RWPE1 (cell line): Measurements from ENCODE around the gene ZBTB5.
"Not testable (repeated sequence)": the region's sequence is repeated elsewhere in the genome, so short reads cannot be mapped to it uniquely, and the experiment has no call there.

Experiments used
- CTCF ChIA-PET: fragments of 350-600 bp; sonication (Branson Sonifier 250); formaldehyde crosslinking; extraction: SDS; loops from one replicate; lab custom pipeline; 2021; lab: Yijun Ruan, JAX
- POLR2A ChIA-PET: fragments of 400-600 bp; formaldehyde crosslinking; extraction: SDS; loops from one replicate; lab custom pipeline; 2020; ENCODE audit warnings: antibody characterized with exemption; ENCODE audit not compliant: low non-redundant PET; lab: Yijun Ruan, JAX
- DNase-seq: peaks from one replicate; pipeline ENCODE4 v3.0.0; 2012; ENCODE audit warnings: low spot score
- H3K27ac ChIP-seq: fragments of 450-650 bp; 2 replicates; pipeline ENCODE4 v1.5.1; 2017
- TF ChIP-seq, protein P1 (sequence below): fragments of 450-650 bp; conservative IDR thresholded peaks from 2 replicates; pipeline ENCODE4 v1.5.1; 2017; ENCODE audit warnings: low read depth, mild to moderate bottlenecking

ZBTB5 gene

DNA sequence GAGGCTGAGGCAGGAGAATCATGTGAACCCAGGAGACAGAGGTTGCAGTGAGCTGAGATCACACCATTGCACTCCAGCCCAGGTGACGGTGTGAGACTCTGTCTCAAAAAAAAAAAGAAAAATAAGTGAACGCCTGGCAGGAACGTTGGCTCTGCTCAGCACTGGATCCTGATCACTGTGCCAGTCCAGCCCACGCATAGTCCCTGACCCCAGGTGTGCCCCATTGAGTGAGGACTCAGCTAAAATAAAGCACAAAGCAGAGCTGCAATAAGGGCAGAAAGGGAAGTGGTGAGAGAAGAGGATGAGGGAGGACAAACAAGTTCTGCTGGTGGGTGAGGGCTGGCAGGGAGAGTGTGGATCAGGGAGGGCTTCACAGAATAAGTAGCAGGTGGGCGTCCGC, 38.4 kb downstream of the ZBTB5 start:
- DNase-seq = no peak
- TF ChIP-seq, protein P1, sequence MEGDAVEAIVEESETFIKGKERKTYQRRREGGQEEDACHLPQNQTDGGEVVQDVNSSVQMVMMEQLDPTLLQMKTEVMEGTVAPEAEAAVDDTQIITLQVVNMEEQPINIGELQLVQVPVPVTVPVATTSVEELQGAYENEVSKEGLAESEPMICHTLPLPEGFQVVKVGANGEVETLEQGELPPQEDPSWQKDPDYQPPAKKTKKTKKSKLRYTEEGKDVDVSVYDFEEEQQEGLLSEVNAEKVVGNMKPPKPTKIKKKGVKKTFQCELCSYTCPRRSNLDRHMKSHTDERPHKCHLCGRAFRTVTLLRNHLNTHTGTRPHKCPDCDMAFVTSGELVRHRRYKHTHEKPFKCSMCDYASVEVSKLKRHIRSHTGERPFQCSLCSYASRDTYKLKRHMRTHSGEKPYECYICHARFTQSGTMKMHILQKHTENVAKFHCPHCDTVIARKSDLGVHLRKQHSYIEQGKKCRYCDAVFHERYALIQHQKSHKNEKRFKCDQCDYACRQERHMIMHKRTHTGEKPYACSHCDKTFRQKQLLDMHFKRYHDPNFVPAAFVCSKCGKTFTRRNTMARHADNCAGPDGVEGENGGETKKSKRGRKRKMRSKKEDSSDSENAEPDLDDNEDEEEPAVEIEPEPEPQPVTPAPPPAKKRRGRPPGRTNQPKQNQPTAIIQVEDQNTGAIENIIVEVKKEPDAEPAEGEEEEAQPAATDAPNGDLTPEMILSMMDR = no peak
- no peak overlapping the region for H3K27ac ChIP-seq
- CTCF ChIA-PET = interaction anchor here (0.7 kb wide), 1 partner anchor 9 kb away, joined by 3 read pairs; no protein-coding TSS in a partner anchor
- POLR2A ChIA-PET = no interaction called here

DNA sequence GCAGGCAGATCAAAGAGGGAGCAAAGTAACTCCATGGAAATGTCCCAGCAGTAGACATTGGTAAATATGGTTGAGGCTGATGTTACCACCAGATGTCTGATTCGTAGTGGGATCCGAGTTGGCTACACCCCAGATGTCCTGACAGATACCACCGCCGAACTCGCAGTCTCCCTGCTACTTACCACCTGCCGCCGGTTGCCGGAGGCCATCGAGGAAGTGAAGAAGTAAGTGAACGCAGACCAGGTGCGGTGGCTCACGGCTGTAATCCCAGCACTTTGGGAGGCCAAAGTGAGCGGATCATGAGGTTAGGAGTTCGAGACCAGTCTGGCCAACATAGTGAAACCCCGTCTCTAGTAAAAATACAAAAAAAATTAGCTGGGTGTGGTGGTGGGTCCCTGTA, 38.8 kb downstream of the ZBTB5 start:
- DNase-seq, H3K27ac ChIP-seq, POLR2A ChIA-PET: not testable (repeated sequence)
- CTCF ChIA-PET = interaction anchor here (0.7 kb wide), 1 partner anchor 10 kb away, joined by 3 read pairs; no protein-coding TSS in a partner anchor

DNA sequence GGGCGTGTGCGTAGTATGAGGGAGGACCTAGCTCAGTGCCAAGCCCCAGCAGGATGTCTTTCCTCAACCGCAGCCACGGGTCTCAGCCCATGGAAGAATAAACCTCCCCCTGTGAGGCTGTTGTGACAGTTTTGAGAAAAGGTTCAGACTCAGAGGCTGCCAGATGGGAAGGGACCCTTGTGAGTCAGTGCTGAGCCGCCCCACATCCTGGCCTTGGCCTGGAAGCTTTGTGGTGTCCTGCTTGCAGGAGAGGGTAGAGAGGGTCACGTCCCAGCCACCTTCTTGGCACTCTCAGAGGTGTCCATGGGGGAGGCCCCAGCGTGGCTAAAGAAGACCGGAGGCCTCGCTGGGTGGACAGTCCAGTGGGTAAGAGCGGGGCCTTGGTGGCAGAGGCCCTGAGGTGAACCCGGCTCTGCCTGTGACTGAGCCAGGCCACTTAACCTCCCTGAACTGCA, 39.9 kb downstream of the ZBTB5 start:
- TF ChIP-seq, protein P1 = no peak
- CTCF ChIA-PET = no interaction called here
- POLR2A ChIA-PET = no interaction called here
- peak overlapping the region; percentile 82 for H3K27ac ChIP-seq
- no peak for DNase-seq

DNA sequence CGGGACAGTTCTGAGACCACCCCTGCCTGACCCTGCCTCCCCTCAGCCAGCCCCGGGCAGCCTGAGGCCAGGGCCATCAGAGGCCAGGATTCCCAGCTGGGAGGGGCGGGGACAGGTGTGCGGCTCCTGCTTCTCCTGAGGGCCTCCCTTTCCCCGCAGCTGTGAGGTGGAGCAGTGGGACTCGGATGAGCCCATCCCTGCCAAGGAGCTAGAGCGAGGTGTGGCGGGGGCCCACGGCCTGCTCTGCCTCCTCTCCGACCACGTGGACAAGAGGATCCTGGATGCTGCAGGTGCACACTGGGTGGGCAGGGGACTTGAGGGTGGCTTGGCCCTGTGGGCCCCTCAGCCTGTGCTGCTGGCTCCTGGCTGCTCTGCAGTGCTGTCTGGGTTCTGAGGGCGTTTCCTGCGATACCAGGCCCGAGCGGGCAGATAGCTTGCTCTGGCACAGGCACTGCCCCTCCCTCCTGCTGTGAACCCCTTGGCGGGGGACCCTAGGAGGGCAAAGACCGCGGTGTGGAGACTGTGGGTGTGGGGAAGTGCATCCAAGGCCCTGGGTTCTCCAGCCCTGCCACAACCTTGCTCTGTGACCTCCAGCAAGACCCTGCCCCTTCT, 40.5 kb downstream of the ZBTB5 start:
- TF ChIP-seq, protein P1 = no peak
- CTCF ChIA-PET = interaction anchor here (0.9 kb wide), 1 partner anchor 792 kb away, joined by 6 read pairs; no protein-coding TSS in a partner anchor
- DNase-seq = no peak
- peak overlapping the region; percentile 82 for H3K27ac ChIP-seq
- POLR2A ChIA-PET = interaction anchor here (0.6 kb wide), 1 partner anchor 29 kb away, joined by 3 read pairs; no protein-coding TSS in a partner anchor

- ChIA-PET CTCF (interaction anchor here (0.9 kb wide), 1 partner anchor 791 kb away, joined by 6 read pairs; no protein-coding TSS in a partner anchor), POLR2A (interaction anchor here (0.6 kb wide), 1 partner anchor 29 kb away, joined by 3 read pairs; no protein-coding TSS in a partner anchor)
- H3K27ac ChIP-seq = peak overlapping the region; percentile 82
- no peak for DNase-seq
- TF ChIP-seq, protein P1 = no peak
Observed at GRCh38 chr9:37424204-37424685, 41.0 kb downstream of the ZBTB5 start.

DNA sequence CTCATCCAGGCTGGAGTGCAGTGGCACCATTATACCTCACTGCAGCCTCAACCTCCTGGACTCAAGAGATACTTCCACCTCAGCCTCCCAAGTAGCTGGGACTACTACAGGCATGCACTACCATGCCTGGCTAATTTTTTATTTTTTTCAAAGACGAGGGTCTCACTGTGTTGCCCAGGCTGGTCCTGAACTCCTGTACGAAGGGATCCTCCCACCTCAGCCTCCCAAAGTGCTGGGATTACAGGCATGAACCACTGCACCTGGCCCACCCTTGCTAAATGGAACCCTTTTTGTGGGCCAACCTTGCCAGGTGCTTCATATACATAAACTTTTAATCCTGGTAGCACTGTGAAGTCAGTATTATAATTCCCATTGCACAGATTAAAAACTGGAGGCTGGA, 41.7 kb downstream of the ZBTB5 start:
- no peak for DNase-seq
- POLR2A ChIA-PET = interaction anchor here (1.0 kb wide), 1 partner anchor 32 kb away, joined by 4 read pairs; no protein-coding TSS in a partner anchor
- peak overlapping the region; percentile 82 for H3K27ac ChIP-seq
- CTCF ChIA-PET = interaction anchor here (0.7 kb wide), 1 partner anchor 9 kb away, joined by 3 read pairs; no protein-coding TSS in a partner anchor
- TF ChIP-seq, protein P1 = no peak
